H1 (cell line): ENCODE results near the gene MAFG. TPM values are rescaled to one million over a fixed set of nuclear protein-coding genes. Genes with fewer than 3 reads are reported as not detected.

ENCODE experiments used
- CTCF ChIA-PET: fragments of 300-600 bp; sonication (Branson Sonifier 250); formaldehyde crosslinking; loops from one replicate; lab custom pipeline; 2021; ENCODE audit not compliant: partially characterized antibody; lab: Charles Lee
- POLR2A ChIA-PET: fragments of 300-600 bp; sonication (Branson Sonifier 250); formaldehyde crosslinking; loops from one replicate; lab custom pipeline; 2021; ENCODE audit warnings: inconsistent platforms; ENCODE audit not compliant: partially characterized antibody; lab: Charles Lee
- DNase-seq, 2 experiments: peaks; one replicate each; pipeline versions ENCODE4 v3.0.0 to v3.0.0-alpha.2; 2010 to 2022; ENCODE audit warnings: low spot score in 2 of 2, low read depth in 1 of 2, mixed read lengths in 1 of 2
- FAIRE-seq: peaks from 2 replicates; lab custom pipeline; 2011; peaks lifted over from hg19 to GRCh38; lab: Jason Lieb, UNC
- H2AFZ ChIP-seq: 2 replicates; pipeline ENCODE4 v1.8.1; 2012; ENCODE audit warnings: low read length, inconsistent platforms
- H2AK5ac ChIP-seq: 2 replicates; pipeline ENCODE4 v1.6.1; 2013; ENCODE audit warnings: low read depth, low read length
- H2BK120ac ChIP-seq: replicated peaks from 2 replicates; pipeline ENCODE3; 2013; ENCODE audit warnings: low read depth, low read length, inconsistent platforms
- H2BK12ac ChIP-seq: 2 replicates; pipeline ENCODE4 v1.6.1; 2013; ENCODE audit warnings: low read depth, low read length
- H2BK15ac ChIP-seq: 2 replicates; pipeline ENCODE4 v1.6.1; 2013; ENCODE audit warnings: low read length
- H2BK20ac ChIP-seq: 2 replicates; pipeline ENCODE4 v1.6.1; 2013; ENCODE audit warnings: low read length
- H2BK5ac ChIP-seq: 2 replicates; pipeline ENCODE4 v1.6.1; 2013; ENCODE audit warnings: low read depth, low read length
- H3K14ac ChIP-seq: 2 replicates; pipeline ENCODE4 v1.6.1; 2013; ENCODE audit warnings: inconsistent platforms; ENCODE audit not compliant: insufficient read length
- H3K18ac ChIP-seq: 2 replicates; pipeline ENCODE4 v1.6.1; 2013; ENCODE audit warnings: low read length; ENCODE audit errors: extremely low read depth
- H3K23ac ChIP-seq: 2 replicates; pipeline ENCODE4 v1.6.1; 2013; ENCODE audit warnings: inconsistent platforms; ENCODE audit not compliant: insufficient read length
- H3K23me2 ChIP-seq: 2 replicates; pipeline ENCODE4 v1.6.1; 2013; ENCODE audit warnings: low read depth, low read length
- H3K27ac ChIP-seq: 2 replicates; pipeline ENCODE4 v1.6.1; 2011; ENCODE audit warnings: low read depth, low read length, inconsistent platforms
- H3K27me3 ChIP-seq, 4 experiments: replicated peaks in 1 of 4; 1 replicate in 1 of 4; 2 replicates in 3 of 4; pipeline versions ENCODE4 v1.6.1 to v1.8.1; 2011 to 2013; ENCODE audit warnings: low read length in 3 of 4, mild to moderate bottlenecking in 3 of 4, inconsistent platforms in 2 of 4, mixed read lengths in 2 of 4, moderate library complexity in 1 of 4; ENCODE audit not compliant: control insufficient read depth in 3 of 4, insufficient read depth in 3 of 4; ENCODE audit errors: extremely low read depth in 1 of 4
- H3K36me3 ChIP-seq, 4 experiments: 2 replicates each; pipeline versions ENCODE4 v1.6.1 to v1.8.1; 2011 to 2013; ENCODE audit warnings: mild to moderate bottlenecking in 4 of 4, low read length in 3 of 4, moderate library complexity in 2 of 4, control low read depth in 1 of 4, inconsistent platforms in 1 of 4; ENCODE audit not compliant: insufficient read depth in 4 of 4, control insufficient read depth in 2 of 4
- H3K4ac ChIP-seq: replicated peaks from 2 replicates; pipeline ENCODE3; 2013; ENCODE audit warnings: low read length, low read depth, mixed read lengths, inconsistent platforms; ENCODE audit not compliant: insufficient read length
- H3K4me1 ChIP-seq, 4 experiments: replicated peaks in 1 of 4; 1 replicate in 1 of 4; 2 replicates in 3 of 4; pipeline versions ENCODE4 v1.6.1 to v1.8.1; 2011 to 2013; ENCODE audit warnings: low read length in 3 of 4, inconsistent platforms in 2 of 4, mixed read lengths in 1 of 4; ENCODE audit not compliant: insufficient read depth in 4 of 4, control insufficient read depth in 3 of 4
- H3K4me2 ChIP-seq, 2 experiments: 2 replicates each; pipeline versions ENCODE4 v1.6.1 to v1.8.1; 2011 to 2013; ENCODE audit warnings: low read depth in 2 of 2, low read length in 2 of 2, control low read depth in 1 of 2, inconsistent platforms in 1 of 2, mild to moderate bottlenecking in 1 of 2; ENCODE audit not compliant: insufficient read depth in 1 of 2
- H3K4me3 ChIP-seq, 4 experiments: fragments of 200-600, 300-600 bp in 1 of 4; sonication (generic), shearing (Covaris generic), sonication (Bioruptor Twin) in 1 of 4; 2 replicates each; pipeline versions ENCODE4 v1.5.1 to v1.8.1; 2011 to 2016; ENCODE audit warnings: low read length in 4 of 4, low read depth in 3 of 4, control low read depth in 2 of 4, inconsistent platforms in 2 of 4, mild to moderate bottlenecking in 2 of 4, mixed read lengths in 1 of 4, moderate library complexity in 1 of 4; ENCODE audit not compliant: insufficient read depth in 2 of 4; ENCODE audit errors: extremely low read depth in 1 of 4
- H3K56ac ChIP-seq: replicated peaks from 2 replicates; pipeline ENCODE3; 2013; ENCODE audit warnings: low read depth, mild to moderate bottlenecking, mixed read lengths, low read length, inconsistent platforms; ENCODE audit not compliant: insufficient read length
- H3K79me1 ChIP-seq: 2 replicates; pipeline ENCODE4 v1.6.1; 2013; ENCODE audit warnings: low read depth, low read length, control low read depth
- H3K79me2 ChIP-seq, 2 experiments: 2 replicates each; pipeline versions ENCODE4 v1.6.1 to v1.8.1; 2012 to 2013; ENCODE audit warnings: low read length in 2 of 2, mild to moderate bottlenecking in 2 of 2, inconsistent platforms in 1 of 2; ENCODE audit not compliant: insufficient read depth in 2 of 2, control insufficient read depth in 1 of 2
- H3K9ac ChIP-seq, 4 experiments: replicated peaks in 1 of 4; 1 replicate in 1 of 4; 2 replicates in 3 of 4; pipeline versions ENCODE4 v1.6.1 to v1.8.1; 2011 to 2013; ENCODE audit warnings: low read depth in 3 of 4, low read length in 3 of 4, control low read depth in 2 of 4, mild to moderate bottlenecking in 2 of 4, moderate library complexity in 2 of 4, inconsistent platforms in 1 of 4; ENCODE audit errors: extremely low read depth in 1 of 4
- H3K9me3 ChIP-seq, 2 experiments: 2 replicates each; pipeline versions ENCODE4 v1.6.1 to v1.8.1; 2012 to 2013; ENCODE audit warnings: mild to moderate bottlenecking in 2 of 2, moderate library complexity in 2 of 2, control low read depth in 1 of 2, inconsistent platforms in 1 of 2, low read depth in 1 of 2, low read length in 1 of 2, mixed read lengths in 1 of 2; ENCODE audit not compliant: insufficient read depth in 2 of 2
- H4K20me1 ChIP-seq, 2 experiments: replicated peaks in 1 of 2; 2 replicates each; pipeline versions ENCODE3 to v1.8.1; 2011 to 2013; ENCODE audit warnings: inconsistent platforms in 2 of 2, low read length in 2 of 2, mild to moderate bottlenecking in 1 of 2; ENCODE audit not compliant: insufficient read depth in 2 of 2, control insufficient read depth in 1 of 2
- H4K5ac ChIP-seq: 2 replicates; pipeline ENCODE4 v1.6.1; 2013; ENCODE audit warnings: low read length, low read depth, mixed read lengths, inconsistent platforms; ENCODE audit not compliant: insufficient read length
- H4K8ac ChIP-seq: 2 replicates; pipeline ENCODE4 v1.8.0; 2013; ENCODE audit warnings: mild to moderate bottlenecking, moderate library complexity, low read length, inconsistent platforms; ENCODE audit not compliant: insufficient read depth; ENCODE audit errors: extremely low read depth
- H4K91ac ChIP-seq: replicated peaks from 2 replicates; pipeline ENCODE3; 2013; ENCODE audit warnings: low read length, mixed read lengths, inconsistent platforms; ENCODE audit not compliant: insufficient read length
- KDM1A ChIP-seq: fragments of 200-600, 300-600 bp; sonication (generic); IDR thresholded peaks from 2 replicates; pipeline ENCODE4 v1.7.1; 2016; ENCODE audit warnings: mild to moderate bottlenecking, low read length, borderline replicate concordance
- POLR2A ChIP-seq, 2 experiments: IDR thresholded peaks; 1 replicate in 1 of 2; 2 replicates in 1 of 2; pipeline ENCODE4 v1.6.1; 2011; ENCODE audit warnings: low read depth in 2 of 2, low read length in 2 of 2, mild to moderate bottlenecking in 2 of 2; ENCODE audit errors: control extremely low read depth in 1 of 2
- POLR2AphosphoS5 ChIP-seq: IDR thresholded peaks from 2 replicates; pipeline ENCODE4 v1.6.1; 2011; ENCODE audit warnings: low read depth, low read length
- ZNF274 ChIP-seq: IDR thresholded peaks from 2 replicates; pipeline ENCODE4 v1.7.0; 2012; ENCODE audit warnings: low read length, borderline replicate concordance; ENCODE audit errors: extremely low read depth
- WGBS, 2 experiments: shearing (Covaris generic) in 1 of 2; methylation state at CpG; one replicate each; pipeline versions ENCODE4 v1.1.6 to v1.1.7; 2013 to 2015; ENCODE audit warnings: low lambda C conversion rate in 2 of 2, mixed read lengths in 2 of 2, inconsistent platforms in 1 of 2, low coverage in 1 of 2, missing lambda C conversion rate in 1 of 2; ENCODE audit not compliant: insufficient replicate concordance in 2 of 2, insufficient coverage in 1 of 2, insufficient read length in 1 of 2; ENCODE audit errors: extremely low coverage in 1 of 2, missing lambda C conversion rate in 1 of 2; 5-methylcytosine and 5-hydroxymethylcytosine counted together
- polyA plus RNA-seq, 7 experiments: library from polyadenylated mRNA; depleted of rRNA in 3 of 7; stranded (reverse) in 5 of 7; unstranded in 2 of 7; fragments of >200 nt in 5 of 7; fragments of 200-250 nt in 2 of 7; gene quantifications; 1 replicate in 5 of 7; 2 replicates in 1 of 7; 4 replicates in 1 of 7; pipeline versions ENCODE4 v1.2.1 to v1.2.3, GENCODE V29; 2011 to 2013; ENCODE audit warnings: missing spikeins in 2 of 7, mixed read lengths in 2 of 7
- total RNA-seq: library from RNA; stranded (reverse); fragmentation: NEBNext Ultra II Directional; extraction: Animal tissue kit (Norgen Biotek cat#: 25700); gene quantifications from 2 replicates; pipeline ENCODE4 v1.2.1, GENCODE V29; 2021

The MAFG gene
- total and polyA plus RNA-seq, 2 of the 8 experiments (the other 6 are each of a cell fraction or from before 2014, with no cell fraction given), result 25.5 to 26.9 TPM

GRCh38 chr17:81868674-81869220 lies 58.8 kb downstream of the MAFG start:
- Histone ChIP-seq H3K4ac (no peak overlapping the region), H2AK5ac (no peak overlapping the region), H4K20me1 (peaks cover 8 to 40% of the 10 kb centered on the region in 2 experiments), H4K91ac (no peak overlapping the region), H4K5ac (no peak overlapping the region), H2BK15ac (no peak overlapping the region), H2AFZ (no peak overlapping the region), H2BK20ac (no peak overlapping the region), H3K4me3 (0 out of 8 replicates have a peak overlapping the region, but pooled peaks of 1 of the 4 experiments have one; percentile 1), H2BK12ac (0 out of 2 replicates have a peak overlapping the region, but pooled peaks have one; percentile 50), H4K8ac (peak overlapping the region; percentile 71), H3K23ac (no peak overlapping the region), H3K4me2 (no peak overlapping the region), H3K79me2 (peaks cover 4 to 11% of the 10 kb centered on the region in 2 experiments; a peak in 2 of 4 replicates), H3K27ac (no peak overlapping the region), H2BK5ac (no peak overlapping the region), H3K56ac (no peak overlapping the region), H3K4me1 (peaks cover 0 to 31% (median 21%) of the 10 kb centered on the region in 4 experiments; a peak in 6 of 7 replicates), H3K9me3 (no peaks in the 10 kb centered on the region), H3K14ac (no peak overlapping the region), H3K23me2 (peaks cover 12% of the 10 kb centered on the region; the same call in 1 of the 2 replicates), H3K79me1 (peaks cover 2% of the 10 kb centered on the region), H3K18ac (no peak overlapping the region), H3K36me3 (peaks cover 0 to 22% (median 5%) of the 10 kb centered on the region in 4 experiments; a peak in 4 of 8 replicates), H2BK120ac (no peak overlapping the region), H3K27me3 (no peaks in the 10 kb centered on the region), H3K9ac (no peak overlapping the region)
- WGBS, 2 experiments, result 87% methylated on average over 26 of the region's 30 CpGs; no CpG with 5 or more reads in 1 of the 2 experiments
- FAIRE-seq, result no peak
- ChIA-PET POLR2A (interaction anchor here (0.7 to 6.6 kb wide), 27 partner anchors 8 to 183 kb away, joined by 3 to 41 read pairs (median 5); partner anchors contain the start of genes ALYREF, ANAPC11, CENPX and LRRC45), CTCF (interaction anchor here (0.6 to 2.9 kb wide), 42 partner anchors 10 to 190 kb away, joined by 3 to 24 read pairs (median 5); partner anchors contain the start of genes MYADML2, NPB, PCYT2 and PYCR1)
- DNase-seq, result no peak
- TF ChIP-seq POLR2A (IDR thresholded peaks at IDR 0.05; ENCODE audit: control extremely low read depth in 1 of 2, low read depth in 2 of 2, low read length in 2 of 2) (peak; percentile 48 to 55; a peak in 2 of 3 replicates), ZNF274 (no peak), POLR2AphosphoS5 (peak; percentile 64; the same call in 1 of the 2 replicates), KDM1A (no peak)
